T-cell (primary cell): ENCODE measurements around the gene EML4. TPM values are rescaled to one million over a fixed set of nuclear protein-coding genes. Genes with fewer than 3 reads are reported as not detected.
"Not testable (repeated sequence)": the region's sequence is repeated elsewhere in the genome, so short reads cannot be mapped to it uniquely, and the experiment has no call there.

ENCODE experiments used
- ATAC-seq, 4 experiments: fragments of 200-7000 bp in 3 of 4; fragments of 150-1000 bp in 1 of 4; cut with Tn5 transposase; replicated peaks in 1 of 4; 1 replicate in 3 of 4; 2 replicates in 1 of 4; pipeline ENCODE4 v1.10.0; 2021; ENCODE audit warnings: moderate library complexity in 3 of 4, mild to moderate bottlenecking in 2 of 4, moderate number of reproducible peaks in 1 of 4
- CTCF ChIA-PET, 2 donors: fragments of 300-600 bp; sonication (Branson Sonifier 250); formaldehyde crosslinking; loops; one replicate each; lab custom pipeline; 2022; ENCODE audit warnings: antibody characterized with exemption in 2 of 2; lab: Charles Lee
- POLR2A ChIA-PET, 2 donors: fragments of 300-600 bp; sonication (Branson Sonifier 250); formaldehyde crosslinking; loops; one replicate each; lab custom pipeline; 2022; ENCODE audit warnings: antibody characterized with exemption in 2 of 2; lab: Charles Lee
- DNase-seq, 35 experiments: peaks; one replicate each; pipeline versions ENCODE4 v3.0.0 to v3.0.0-alpha.2; 2013 to 2023
- H3K27ac ChIP-seq: one replicate; pipeline ENCODE4 v1.5.1; 2013; ENCODE audit warnings: low read length
- H3K27me3 ChIP-seq, 2 experiments: replicated peaks in 1 of 2; 1 replicate in 1 of 2; 2 replicates in 1 of 2; pipeline versions ENCODE4 v1.6.1 to v1.7.0; 2013; ENCODE audit warnings: low read length in 1 of 2, mixed read lengths in 1 of 2; ENCODE audit not compliant: control insufficient read depth in 2 of 2, insufficient read depth in 2 of 2; ENCODE audit errors: extremely low read depth in 1 of 2
- H3K36me3 ChIP-seq, 2 donors: 1 replicate in 1 of 2; 2 replicates in 1 of 2; pipeline versions ENCODE4 v1.6.1 to v1.7.0; 2013; ENCODE audit warnings: low read length in 1 of 2; ENCODE audit not compliant: control insufficient read depth in 2 of 2, insufficient read depth in 1 of 2; ENCODE audit errors: extremely low read depth in 1 of 2
- H3K4me1 ChIP-seq, 2 experiments: 1 replicate in 1 of 2; 2 replicates in 1 of 2; pipeline versions ENCODE4 v1.6.1 to v1.7.0; 2013; ENCODE audit warnings: low read length in 2 of 2, mixed read lengths in 1 of 2; ENCODE audit not compliant: insufficient read depth in 2 of 2, control insufficient read depth in 1 of 2; ENCODE audit errors: extremely low read depth in 1 of 2
- H3K4me3 ChIP-seq, 2 donors: 1 replicate in 1 of 2; 2 replicates in 1 of 2; pipeline versions ENCODE4 v1.5.1 to v1.7.0; 2013; ENCODE audit warnings: mild to moderate bottlenecking in 2 of 2, low read length in 1 of 2, moderate library complexity in 1 of 2; ENCODE audit not compliant: control insufficient read depth in 1 of 2; ENCODE audit errors: extremely low read depth in 1 of 2
- H3K9me3 ChIP-seq: 2 replicates; pipeline ENCODE4 v1.7.0; 2013
- H3K27ac Mint-ChIP-seq, 2 donors: one replicate each; pipeline ENCODE4 v1.8.0; 2020 to 2021; ENCODE audit warnings: mild to moderate bottlenecking in 2 of 2, mixed read lengths in 2 of 2
- H3K27me3 Mint-ChIP-seq, 2 donors: one replicate each; pipeline ENCODE4 v1.8.0; 2021 to 2022; ENCODE audit warnings: mixed read lengths in 2 of 2
- H3K36me3 Mint-ChIP-seq: one replicate; pipeline ENCODE4 v1.8.0; 2021; ENCODE audit warnings: mixed read lengths
- H3K4me1 Mint-ChIP-seq, 3 donors: one replicate each; pipeline ENCODE4 v1.8.0; 2020 to 2022; ENCODE audit warnings: mixed read lengths in 3 of 3, mild to moderate bottlenecking in 1 of 3
- H3K4me3 Mint-ChIP-seq, 3 donors: one replicate each; pipeline ENCODE4 v1.8.0; 2020 to 2022; ENCODE audit warnings: mild to moderate bottlenecking in 3 of 3, mixed read lengths in 3 of 3, moderate library complexity in 3 of 3
- H3K9me3 Mint-ChIP-seq, 3 donors: one replicate each; pipeline ENCODE4 v1.8.0; 2020 to 2022; ENCODE audit warnings: mixed read lengths in 3 of 3
- WGBS: methylation state at CpG from one replicate; pipeline ENCODE4 v1.1.5; 2013; ENCODE audit warnings: missing lambda C conversion rate; ENCODE audit not compliant: insufficient coverage; 5-methylcytosine and 5-hydroxymethylcytosine counted together
- total RNA-seq, 35 experiments: library from RNA in 6 of 35; stranded (reverse) in 6 of 35; fragments of 120-200 nt in 1 of 35; gene quantifications; one replicate each; pipeline versions ENCODE4 v1.2.1 to v1.2.4 and lab custom pipeline; 2013 to 2026

EML4 gene
- total RNA-seq, 5 donors from 2014 or later (not counting 1 experiment from before 2014, with no cell fraction given), result 101 to 223 (median 123) TPM

DNA sequence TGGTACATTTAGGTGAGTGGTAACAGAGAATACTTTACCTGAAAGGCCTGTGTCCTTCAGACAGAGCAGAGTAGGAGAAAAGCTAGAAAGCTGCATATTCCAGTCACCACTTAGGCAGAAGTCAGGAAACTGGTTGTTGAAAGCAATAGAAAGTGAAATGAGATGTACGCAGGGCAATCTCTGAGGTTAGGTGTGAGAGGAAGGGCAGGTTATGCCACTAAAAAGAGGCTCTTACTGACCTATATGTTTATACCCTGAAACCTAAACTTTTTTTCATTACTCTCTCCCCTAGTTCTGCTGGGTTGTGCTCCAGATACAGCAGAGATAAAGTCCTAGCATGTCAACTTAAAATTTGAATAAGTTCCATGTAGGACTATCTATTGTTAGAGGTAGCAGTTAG is 98.4 kb downstream of the EML4 start:
- no CpG with 5 or more reads among the region's 1 CpG for WGBS
- peaks cover 11 to 30% (median 24%) of the 10 kb centered on the region in 3 donors for H3K4me1 Mint-ChIP-seq
- ChIA-PET POLR2A (interaction anchor here in 1 of 2 donors (0.6 kb wide), 1 partner anchor 23 kb away, joined by 5 read pairs; no protein-coding TSS in a partner anchor), CTCF (no interaction called here)
- H3K36me3 ChIP-seq, result peaks cover 0 to 29% of the 10 kb centered on the region in 2 donors
- H3K4me3 Mint-ChIP-seq, result no peak overlapping the region
- H3K4me3 ChIP-seq, result no peak overlapping the region
- ATAC-seq, result peak in 3 of 4 experiments; percentile 52 to 62 (median 53)
- DNase-seq, result peak in 1 of 35 experiments; percentile 27
- no peak overlapping the region for H3K27ac ChIP-seq
- H3K9me3 ChIP-seq, result no peaks in the 10 kb centered on the region
- H3K9me3 Mint-ChIP-seq, result no peaks in the 10 kb centered on the region
- H3K36me3 Mint-ChIP-seq, result peaks cover 29% of the 10 kb centered on the region
- H3K4me1 ChIP-seq, result peaks cover 0 to 4% of the 10 kb centered on the region in 2 experiments
- peak overlapping the region; percentile 75 to 76 for H3K27ac Mint-ChIP-seq
- no peaks in the 10 kb centered on the region for H3K27me3 ChIP-seq
- H3K27me3 Mint-ChIP-seq, result no peaks in the 10 kb centered on the region

DNA sequence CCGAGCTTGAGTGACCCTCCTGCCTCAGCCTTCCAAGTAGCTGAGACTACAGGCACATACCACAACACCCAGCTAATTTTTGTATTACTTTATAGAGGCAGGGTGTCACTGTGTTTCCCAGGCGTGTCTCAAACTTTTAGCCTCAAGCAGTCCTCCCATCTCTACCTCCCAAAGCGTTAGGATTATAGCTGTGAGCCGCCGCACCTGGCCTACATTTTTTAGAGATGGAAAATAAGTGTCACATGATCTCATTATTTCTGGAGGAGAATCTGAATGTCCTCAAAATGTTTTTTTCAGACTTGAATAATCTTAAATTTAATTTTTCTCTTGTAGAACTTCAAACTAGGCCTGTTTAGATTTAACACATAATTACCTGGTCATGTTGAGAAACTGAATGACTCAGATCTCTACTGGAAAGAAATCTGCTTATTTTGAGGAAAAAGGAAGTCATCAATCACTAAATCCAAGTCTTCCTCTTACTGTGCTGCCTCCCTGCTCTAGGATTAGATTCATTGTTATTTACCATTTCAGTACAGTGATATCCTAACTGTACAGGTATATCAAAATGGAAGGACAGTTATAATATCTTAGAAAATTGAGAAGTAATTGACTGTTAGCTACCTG is 99.5 kb downstream of the EML4 start:
- no peak overlapping the region for H3K4me3 ChIP-seq
- ATAC-seq, result no peak
- Mint-ChIP-seq H3K27ac (peak overlapping the region; percentile 25 to 32), H3K4me3 (no peak overlapping the region), H3K4me1 (peaks cover 17 to 33% (median 28%) of the 10 kb centered on the region in 3 donors), H3K27me3 (no peaks in the 10 kb centered on the region), H3K9me3 (no peaks in the 10 kb centered on the region), H3K36me3 (peaks cover 29% of the 10 kb centered on the region)
- peaks cover 0 to 24% of the 10 kb centered on the region in 2 donors for H3K36me3 ChIP-seq
- no peaks in the 10 kb centered on the region for H3K27me3 ChIP-seq
- H3K27ac ChIP-seq, result no peak overlapping the region
- WGBS, result no CpG with 5 or more reads among the region's 5 CpGs
- ChIA-PET CTCF (no interaction called here), POLR2A (no interaction called here)
- no peak for DNase-seq
- H3K9me3 ChIP-seq, result no peaks in the 10 kb centered on the region
- peaks cover 0 to 4% of the 10 kb centered on the region in 2 experiments for H3K4me1 ChIP-seq

DNA sequence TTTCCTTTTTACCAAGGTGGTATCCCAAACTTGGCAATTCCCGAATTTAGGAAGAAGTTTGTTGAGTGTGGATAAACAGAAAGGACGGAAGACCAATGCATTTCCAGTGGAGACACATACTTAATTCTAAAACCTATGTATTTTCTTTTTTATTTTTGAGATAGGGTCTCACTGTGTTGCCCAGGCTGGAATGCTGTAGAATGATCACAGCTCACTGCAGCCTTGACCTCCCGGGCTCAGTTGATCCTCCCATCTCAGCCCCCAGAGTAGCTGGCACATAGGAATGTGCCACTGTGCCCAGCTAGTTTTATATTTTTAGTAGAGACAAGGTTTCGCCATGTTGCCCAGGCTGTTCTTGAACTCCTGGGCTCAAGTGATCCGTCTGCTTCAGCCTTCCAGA is 101.6 kb downstream of the EML4 start:
- Histone ChIP-seq H3K27ac (no peak overlapping the region), H3K9me3 (no peaks in the 10 kb centered on the region), H3K4me3 (no peak overlapping the region), H3K36me3 (peaks cover 0 to 20% of the 10 kb centered on the region in 2 donors), H3K4me1 (peaks cover 0 to 4% of the 10 kb centered on the region in 2 experiments), H3K27me3 (no peaks in the 10 kb centered on the region)
- POLR2A ChIA-PET, result no interaction called here
- H3K27me3 Mint-ChIP-seq, result no peaks in the 10 kb centered on the region
- peaks cover 24 to 33% (median 27%) of the 10 kb centered on the region in 3 donors for H3K4me1 Mint-ChIP-seq
- CTCF ChIA-PET, result interaction anchor here in 1 of 2 donors (1.4 kb wide), 1 partner anchor 57 kb away, joined by 3 read pairs; no protein-coding TSS in a partner anchor
- H3K36me3 Mint-ChIP-seq, result peaks cover 26% of the 10 kb centered on the region
- no CpG with 5 or more reads among the region's 5 CpGs for WGBS
- no peak overlapping the region for H3K4me3 Mint-ChIP-seq
- ATAC-seq (no peak), DNase-seq (no peak)
- H3K9me3 Mint-ChIP-seq, result no peaks in the 10 kb centered on the region
- peak overlapping the region in 1 of 2 donors; percentile 39 for H3K27ac Mint-ChIP-seq

DNA sequence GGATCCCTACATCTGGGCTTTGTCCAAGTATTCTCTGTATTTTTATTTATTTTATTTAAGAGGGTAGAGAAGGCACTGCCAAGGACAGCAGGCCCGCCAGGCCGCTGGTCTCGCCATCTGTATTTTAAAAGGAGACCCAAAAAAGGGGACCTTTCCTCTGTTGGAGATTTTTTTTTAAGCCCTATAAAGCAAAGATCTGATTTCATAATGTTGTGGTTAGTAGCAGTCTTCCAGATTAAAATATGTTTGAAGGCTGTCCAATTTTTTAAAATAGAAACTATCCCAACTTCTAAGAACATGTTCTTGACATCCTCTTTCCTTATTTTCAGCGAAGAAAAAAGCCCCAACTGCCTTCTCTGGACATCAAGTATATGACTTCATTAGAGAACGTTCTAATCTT is 102.1 kb downstream of the EML4 start:
- H3K27me3 Mint-ChIP-seq, H3K4me3 ChIP-seq: not testable (repeated sequence)
- WGBS, result no CpG with 5 or more reads among the region's 5 CpGs

DNA sequence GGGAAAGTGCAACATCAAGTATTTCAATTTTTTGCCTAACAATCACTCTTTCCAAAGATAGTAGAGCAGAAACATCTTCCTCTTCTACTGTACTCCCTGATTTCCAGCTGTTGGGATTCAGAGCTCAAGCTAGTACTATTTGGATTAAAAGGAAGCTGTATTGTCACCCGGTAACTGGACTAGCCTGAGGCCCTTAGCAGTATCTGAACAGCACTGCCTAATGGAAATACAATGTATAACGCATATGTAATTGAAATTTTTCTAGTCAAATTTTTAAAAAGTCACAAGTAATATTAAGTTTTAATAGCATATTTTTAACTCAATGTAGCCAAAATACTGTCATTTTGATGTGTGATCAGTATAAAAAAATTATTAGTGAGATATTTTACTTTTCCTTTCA is 105.7 kb downstream of the EML4 start:
- peak overlapping the region; percentile 56 to 61 for H3K27ac Mint-ChIP-seq
- POLR2A ChIA-PET, result interaction anchor here in 1 of 2 donors (0.6 to 1.0 kb wide), 2 partner anchors 23 to 213 kb away, joined by 4 to 7 read pairs; no protein-coding TSS in a partner anchor

More for the DNA sequence above, 102.1 kb downstream of the EML4 start:
- H3K9me3 ChIP-seq, H3K9me3 Mint-ChIP-seq, H3K4me3 Mint-ChIP-seq, H3K27me3 ChIP-seq, ATAC-seq, H3K4me1 ChIP-seq, POLR2A ChIA-PET, H3K27ac ChIP-seq, DNase-seq, H3K27ac Mint-ChIP-seq: not testable (repeated sequence)
- Mint-ChIP-seq H3K4me1 (peaks cover 25 to 34% (median 27%) of the 10 kb centered on the region in 3 donors), H3K36me3 (peaks cover 28% of the 10 kb centered on the region)
- CTCF ChIA-PET, result interaction anchor here in 1 of 2 donors (1.4 kb wide), 1 partner anchor 57 kb away, joined by 3 read pairs; no protein-coding TSS in a partner anchor
- peaks cover 0 to 23% of the 10 kb centered on the region in 2 donors for H3K36me3 ChIP-seq

DNA sequence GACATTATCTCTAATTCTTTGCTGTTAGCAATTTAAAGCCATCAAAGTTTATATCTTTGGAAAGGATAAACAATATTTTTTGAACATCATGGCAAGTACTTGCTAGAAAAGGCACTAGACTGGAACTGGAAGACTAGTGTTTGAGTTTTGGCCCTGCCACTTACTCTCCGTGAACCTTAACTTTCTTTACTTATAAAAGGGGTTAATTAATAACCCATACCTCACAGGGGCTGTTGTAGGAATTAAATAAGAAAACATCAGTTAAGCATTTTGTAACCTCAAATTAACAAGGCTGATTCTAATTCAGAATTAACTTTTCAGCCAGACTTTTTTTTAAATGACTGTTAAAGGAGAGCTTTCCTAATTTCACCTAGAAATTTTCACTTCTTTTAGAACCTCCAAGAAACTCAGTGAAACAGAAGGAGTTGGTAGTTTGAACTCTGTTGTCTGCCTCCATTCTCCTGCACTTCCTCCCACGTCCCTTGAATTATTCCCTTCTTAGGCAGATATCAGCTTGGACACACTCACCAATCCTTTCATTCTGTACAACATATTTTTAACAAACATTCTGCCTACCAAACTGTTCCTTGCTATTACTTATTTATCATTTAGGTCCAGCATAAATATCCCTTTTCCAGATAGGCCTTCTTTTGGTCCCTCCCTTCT is 112.4 kb downstream of the EML4 start:
- H3K4me3 ChIP-seq, result no peak overlapping the region
- peaks cover 0 to 3% of the 10 kb centered on the region in 2 experiments for H3K4me1 ChIP-seq
- Mint-ChIP-seq H3K9me3 (no peaks in the 10 kb centered on the region), H3K27ac (peak overlapping the region; percentile 63 to 66), H3K27me3 (no peaks in the 10 kb centered on the region), H3K4me3 (no peak overlapping the region), H3K36me3 (peaks cover 58% of the 10 kb centered on the region), H3K4me1 (peaks cover 11 to 17% (median 16%) of the 10 kb centered on the region in 3 donors)
- CTCF ChIA-PET, result interaction anchor here in 1 of 2 donors (0.6 kb wide), 1 partner anchor 187 kb away, joined by 3 read pairs; no protein-coding TSS in a partner anchor
- DNase-seq (no peak), ATAC-seq (no peak)
- no peaks in the 10 kb centered on the region for H3K9me3 ChIP-seq
- no peaks in the 10 kb centered on the region for H3K27me3 ChIP-seq
- 100% methylated on average over 1 of the region's 2 CpGs for WGBS
- no peak overlapping the region for H3K27ac ChIP-seq
- POLR2A ChIA-PET, result no interaction called here
- H3K36me3 ChIP-seq, result peaks cover 17 to 66% of the 10 kb centered on the region in 2 donors

More for the DNA sequence above, 105.7 kb downstream of the EML4 start:
- H3K4me1 Mint-ChIP-seq, result peaks cover 9 to 24% (median 14%) of the 10 kb centered on the region in 3 donors
- DNase-seq (no peak), ATAC-seq (no peak)
- Histone ChIP-seq H3K27ac (no peak overlapping the region), H3K36me3 (peaks cover 0 to 29% of the 10 kb centered on the region in 2 donors), H3K9me3 (no peaks in the 10 kb centered on the region), H3K4me1 (no peaks in the 10 kb centered on the region), H3K27me3 (no peaks in the 10 kb centered on the region), H3K4me3 (no peak overlapping the region)
- H3K36me3 Mint-ChIP-seq, result peaks cover 46% of the 10 kb centered on the region
- H3K4me3 Mint-ChIP-seq, result no peak overlapping the region
- 100% methylated on average over 1 of the region's 2 CpGs for WGBS
- H3K9me3 Mint-ChIP-seq, result no peaks in the 10 kb centered on the region
- CTCF ChIA-PET, result interaction anchor here in 1 of 2 donors (0.6 kb wide), 1 partner anchor 138 kb away, joined by 3 read pairs; no protein-coding TSS in a partner anchor
- H3K27me3 Mint-ChIP-seq, result no peaks in the 10 kb centered on the region
